Measurements from ENCODE around the gene TBX10.
"Not testable (repeated sequence)": the region's sequence is repeated elsewhere in the genome, so short reads cannot be mapped to it uniquely, and the experiment has no call there.

Gene TBX10

DNA sequence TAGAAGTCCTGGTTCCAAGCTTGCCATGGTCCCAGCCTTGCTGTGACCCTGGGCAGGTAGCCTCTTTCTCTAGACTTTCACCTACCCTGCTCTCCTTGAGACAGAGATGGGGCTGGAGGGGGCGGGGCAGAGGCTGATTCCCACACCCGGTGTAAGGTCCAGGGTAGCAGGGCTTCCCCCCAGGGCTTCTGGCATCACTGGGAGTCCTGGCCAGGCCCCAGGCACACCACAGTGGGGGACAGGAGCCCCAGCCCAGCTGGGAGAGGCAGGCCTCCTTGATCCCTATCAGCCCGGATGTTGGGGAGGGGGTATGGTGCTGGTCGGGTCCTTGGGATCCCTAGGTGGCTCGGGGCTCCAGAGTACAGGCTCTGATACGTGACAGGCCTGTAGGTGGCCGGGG lies 8.2 kb downstream of the TBX10 start:
- H3K36me3 ChIP-seq (ENCODE audit: control insufficient read depth, low read depth, low read length), result peaks cover 7% of the 10 kb centered on the region
- H3K9ac ChIP-seq (ENCODE audit: low read length), result no peak overlapping the region
- no peak overlapping the region for H3K27ac ChIP-seq (ENCODE audit: low read length)
- H3K4me3 ChIP-seq (ENCODE audit: low read length), result peak overlapping the region; percentile 72
- no peaks in the 10 kb centered on the region for H3K27me3 ChIP-seq (ENCODE audit: control insufficient read depth, insufficient read depth, low read length)
- no peaks in the 10 kb centered on the region for H3K9me3 ChIP-seq (ENCODE audit: control insufficient read depth, low read depth, low read length)
- no peaks in the 10 kb centered on the region for H3K4me1 ChIP-seq (ENCODE audit: control insufficient read depth, low read depth, low read length)

DNA sequence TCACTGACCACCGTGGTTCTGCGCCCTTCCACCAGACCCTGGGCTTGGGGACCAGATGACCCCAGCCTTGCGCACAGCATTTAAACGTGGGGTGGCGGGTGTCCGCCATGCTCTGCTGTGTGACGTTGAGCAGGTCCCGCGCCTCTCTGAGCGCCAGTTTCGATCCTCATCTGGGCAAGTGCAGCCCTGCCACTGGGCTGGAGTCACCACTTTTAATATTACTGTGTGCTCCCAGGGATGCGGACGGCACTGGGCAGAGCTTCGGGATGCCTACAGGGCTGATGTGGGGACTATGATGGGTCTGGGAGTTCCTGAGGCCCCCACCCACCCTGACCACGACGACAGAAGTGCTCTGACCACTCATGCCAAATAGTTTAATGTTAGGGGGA lies 8.6 kb downstream of the TBX10 start:
- H3K9ac ChIP-seq (ENCODE audit: low read length), result peak overlapping the region; percentile 6
- H3K27ac ChIP-seq (ENCODE audit: low read length), result no peak overlapping the region
- H3K4me1 ChIP-seq (ENCODE audit: control insufficient read depth, low read depth, low read length), result no peaks in the 10 kb centered on the region
- peak overlapping the region; percentile 72 for H3K4me3 ChIP-seq (ENCODE audit: low read length)
- no peaks in the 10 kb centered on the region for H3K9me3 ChIP-seq (ENCODE audit: control insufficient read depth, low read depth, low read length)
- no peaks in the 10 kb centered on the region for H3K27me3 ChIP-seq (ENCODE audit: control insufficient read depth, insufficient read depth, low read length)
- peaks cover 10% of the 10 kb centered on the region for H3K36me3 ChIP-seq (ENCODE audit: control insufficient read depth, low read depth, low read length)

DNA sequence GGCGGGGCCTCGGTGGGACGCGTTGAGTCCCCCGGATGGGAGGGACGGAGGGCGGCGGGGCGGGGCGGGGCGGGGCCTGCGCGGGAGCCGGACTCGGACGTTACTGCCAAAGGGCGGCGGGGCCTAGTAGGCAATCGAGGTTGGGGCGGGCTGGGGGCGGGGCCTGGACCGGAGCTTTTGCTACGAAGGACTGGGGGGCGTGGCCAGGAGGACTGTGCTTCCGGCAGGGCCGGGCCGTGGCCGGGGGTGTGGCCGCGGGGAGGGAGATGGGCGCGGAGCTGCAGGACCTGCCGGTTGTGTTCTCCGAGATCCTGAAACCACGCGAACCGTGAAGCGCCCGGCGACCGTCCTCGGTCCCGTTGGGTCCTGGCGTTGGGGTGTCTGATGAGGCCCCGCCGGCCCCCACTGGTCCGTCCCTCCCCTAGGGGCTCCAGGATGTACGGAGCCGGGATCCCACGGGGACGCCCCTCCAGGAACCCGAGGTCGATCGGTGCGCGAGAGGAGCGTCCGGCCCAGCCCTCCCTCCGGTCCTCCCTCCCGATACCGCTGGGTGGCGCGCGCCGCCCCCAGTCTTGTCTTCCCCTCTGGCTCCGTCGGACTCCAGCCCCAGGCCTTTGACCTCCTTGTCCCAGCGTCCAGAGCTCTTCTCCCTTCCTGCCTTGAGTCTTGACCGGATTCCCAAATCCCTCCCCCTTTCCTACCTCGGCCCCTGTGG lies 9.2 kb downstream of the TBX10 start:
- Histone ChIP-seq H3K27ac (ENCODE audit: low read length) (no peak overlapping the region), H3K27me3 (ENCODE audit: control insufficient read depth, insufficient read depth, low read length) (no peaks in the 10 kb centered on the region), H3K36me3 (ENCODE audit: control insufficient read depth, low read depth, low read length) (peaks cover 10% of the 10 kb centered on the region)

GRCh38 chr11:67629386-67630227 lies 10.0 kb downstream of the TBX10 start, which contains the start of gene NUDT8:
Gene NUDT8 (minus strand): TSS chr11:67629937. CDS start chr11:67629911, 26 bp downstream.
- Histone ChIP-seq H3K4me1 (ENCODE audit: control insufficient read depth, low read depth, low read length) (no peaks in the 10 kb centered on the region), H3K9me3 (ENCODE audit: control insufficient read depth, low read depth, low read length) (no peaks in the 10 kb centered on the region), H3K27ac (ENCODE audit: low read length) (no peak within 1 kb of the TSS), H3K9ac (ENCODE audit: low read length) (peak within 1 kb of the TSS; percentile 22), H3K36me3 (ENCODE audit: control insufficient read depth, low read depth, low read length) (peaks cover 10% of the 10 kb centered on the region), H3K4me3 (ENCODE audit: low read length) (peak within 1 kb of the TSS; percentile 72), H3K27me3 (ENCODE audit: control insufficient read depth, insufficient read depth, low read length) (no peaks in the 10 kb centered on the region)

More for the DNA sequence above, 9.2 kb downstream of the TBX10 start:
- peak overlapping the region; percentile 72 for H3K4me3 ChIP-seq (ENCODE audit: low read length)
- no peaks in the 10 kb centered on the region for H3K9me3 ChIP-seq (ENCODE audit: control insufficient read depth, low read depth, low read length)
- peak overlapping the region; percentile 6 for H3K9ac ChIP-seq (ENCODE audit: low read length)
- no peaks in the 10 kb centered on the region for H3K4me1 ChIP-seq (ENCODE audit: control insufficient read depth, low read depth, low read length)

DNA sequence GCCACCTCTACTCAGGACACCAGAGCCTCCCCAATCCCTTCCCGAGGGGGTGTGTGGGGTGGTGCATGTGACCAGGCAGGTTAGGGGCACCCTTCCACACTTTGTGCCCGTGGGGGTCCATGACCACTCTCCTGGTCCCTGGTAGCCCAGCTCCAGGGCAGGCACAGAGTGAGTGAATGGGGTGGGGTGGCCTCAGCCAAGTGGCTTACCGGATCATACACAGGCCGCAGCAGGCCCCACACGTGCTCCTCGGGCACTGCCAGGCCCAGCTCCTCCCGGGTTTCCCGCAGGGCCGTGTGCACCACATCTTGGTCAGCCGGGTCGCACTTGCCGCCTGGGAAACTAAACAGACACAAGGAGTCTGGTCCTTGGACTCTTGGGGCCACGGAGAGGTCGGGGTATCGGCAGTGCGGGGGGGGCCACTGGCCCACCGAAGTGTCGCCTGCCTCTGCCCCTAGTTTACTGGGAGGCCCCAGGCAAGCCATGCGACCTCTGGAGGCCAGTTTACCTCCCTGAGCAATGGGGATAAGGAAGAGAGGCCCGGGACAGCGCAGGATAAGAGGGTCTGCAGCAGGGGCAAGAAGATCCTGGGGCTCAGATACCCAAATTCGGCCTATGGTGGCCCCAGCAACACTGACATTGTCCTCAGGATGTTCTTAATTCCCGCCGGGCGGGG lies 10.7 kb downstream of the TBX10 start:
- Histone ChIP-seq H3K4me1 (ENCODE audit: control insufficient read depth, low read depth, low read length) (no peaks in the 10 kb centered on the region), H3K36me3 (ENCODE audit: control insufficient read depth, low read depth, low read length) (peaks cover 10% of the 10 kb centered on the region), H3K4me3 (ENCODE audit: low read length) (peak overlapping the region; percentile 62), H3K27me3 (ENCODE audit: control insufficient read depth, insufficient read depth, low read length) (no peaks in the 10 kb centered on the region), H3K9ac (ENCODE audit: low read length) (no peak overlapping the region), H3K9me3 (ENCODE audit: control insufficient read depth, low read depth, low read length) (no peaks in the 10 kb centered on the region), H3K27ac (ENCODE audit: low read length) (no peak overlapping the region)

GRCh38 chr11:67627812-67628624 lies 11.5 kb downstream of the TBX10 start:
- Histone ChIP-seq H3K4me3 (ENCODE audit: low read length) (no peak overlapping the region), H3K27ac (ENCODE audit: low read length) (no peak overlapping the region), H3K9ac (ENCODE audit: low read length) (no peak overlapping the region), H3K4me1 (ENCODE audit: control insufficient read depth, low read depth, low read length) (no peaks in the 10 kb centered on the region), H3K9me3 (ENCODE audit: control insufficient read depth, low read depth, low read length) (no peaks in the 10 kb centered on the region), H3K36me3 (ENCODE audit: control insufficient read depth, low read depth, low read length) (peaks cover 10% of the 10 kb centered on the region), H3K27me3 (ENCODE audit: control insufficient read depth, insufficient read depth, low read length) (no peaks in the 10 kb centered on the region)

- Histone ChIP-seq H3K27ac (ENCODE audit: low read length) (no peak overlapping the region), H3K9me3 (ENCODE audit: control insufficient read depth, low read depth, low read length) (no peaks in the 10 kb centered on the region), H3K4me3 (ENCODE audit: low read length) (no peak overlapping the region), H3K36me3 (ENCODE audit: control insufficient read depth, low read depth, low read length) (peaks cover 10% of the 10 kb centered on the region), H3K9ac (ENCODE audit: low read length) (no peak overlapping the region), H3K4me1 (ENCODE audit: control insufficient read depth, low read depth, low read length) (no peaks in the 10 kb centered on the region), H3K27me3 (ENCODE audit: control insufficient read depth, insufficient read depth, low read length) (no peaks in the 10 kb centered on the region)
Measured at GRCh38 chr11:67627441-67627811, 12.1 kb downstream of the TBX10 start.

DNA sequence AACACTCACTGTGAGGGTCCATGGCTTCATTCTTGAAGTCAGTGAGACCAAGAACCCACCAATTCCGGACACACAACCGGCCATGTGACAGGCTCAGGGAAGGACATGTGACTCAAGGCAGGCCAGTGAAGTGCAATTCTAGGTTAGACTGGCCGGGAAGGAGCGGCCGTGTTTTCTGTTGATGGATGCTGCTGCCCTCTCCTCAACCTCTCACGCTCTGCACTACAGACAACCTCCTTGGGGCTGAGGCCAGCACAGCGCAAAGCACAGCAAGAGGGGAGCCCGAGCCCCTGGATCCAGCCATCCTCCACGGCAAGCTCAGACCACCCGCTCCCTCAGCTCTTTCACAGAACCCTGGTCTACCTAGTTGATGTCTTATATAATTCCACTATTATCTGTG lies 12.6 kb downstream of the TBX10 start:
- Histone ChIP-seq H3K36me3 (ENCODE audit: control insufficient read depth, low read depth, low read length) (peaks cover 10% of the 10 kb centered on the region), H3K4me3 (ENCODE audit: low read length) (no peak overlapping the region), H3K27ac (ENCODE audit: low read length) (no peak overlapping the region), H3K27me3 (ENCODE audit: control insufficient read depth, insufficient read depth, low read length) (no peaks in the 10 kb centered on the region), H3K9me3 (ENCODE audit: control insufficient read depth, low read depth, low read length) (no peaks in the 10 kb centered on the region), H3K4me1 (ENCODE audit: control insufficient read depth, low read depth, low read length) (no peaks in the 10 kb centered on the region), H3K9ac (ENCODE audit: low read length) (no peak overlapping the region)

- H3K9me3 ChIP-seq (ENCODE audit: control insufficient read depth, low read depth, low read length); H3K36me3 ChIP-seq (ENCODE audit: control insufficient read depth, low read depth, low read length); H3K9ac ChIP-seq (ENCODE audit: low read length); H3K27me3 ChIP-seq (ENCODE audit: control insufficient read depth, insufficient read depth, low read length); H3K4me1 ChIP-seq (ENCODE audit: control insufficient read depth, low read depth, low read length); H3K27ac ChIP-seq (ENCODE audit: low read length); H3K4me3 ChIP-seq (ENCODE audit: low read length): not testable (repeated sequence)
Measured at GRCh38 chr11:67626131-67626833, 13.3 kb downstream of the TBX10 start.

DNA sequence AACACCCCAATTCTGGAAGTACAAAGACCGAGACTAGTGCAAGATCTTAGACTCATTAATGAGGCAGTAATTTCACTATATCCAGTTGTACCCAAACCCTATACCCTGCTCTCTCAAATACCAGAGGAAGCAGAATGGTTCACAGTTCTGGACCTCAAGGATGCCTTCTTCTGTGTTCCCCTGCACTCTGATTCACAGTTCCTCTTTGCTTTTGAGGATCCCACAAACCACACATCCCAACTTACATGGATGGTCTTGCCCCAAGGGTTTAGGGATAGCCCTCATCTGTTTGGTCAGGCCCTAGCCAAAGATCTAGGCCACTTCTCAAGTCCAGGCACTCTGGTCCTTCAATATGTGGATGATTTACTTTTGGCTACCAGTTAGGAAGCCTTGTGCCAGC lies 15.8 kb downstream of the TBX10 start:
- not testable (repeated sequence) for H3K9me3 ChIP-seq (ENCODE audit: control insufficient read depth, low read depth, low read length); H3K27me3 ChIP-seq (ENCODE audit: control insufficient read depth, insufficient read depth, low read length); H3K36me3 ChIP-seq (ENCODE audit: control insufficient read depth, low read depth, low read length); H3K9ac ChIP-seq (ENCODE audit: low read length); H3K4me1 ChIP-seq (ENCODE audit: control insufficient read depth, low read depth, low read length); H3K27ac ChIP-seq (ENCODE audit: low read length); H3K4me3 ChIP-seq (ENCODE audit: low read length)

Data from iPS-18a (cell line).